ENCODE measurements around the gene CHST14.

GRCh38 chr15:40512440-40512839, 41.7 kb downstream of the CHST14 start:
- TF ChIP-seq ARNT (IDR thresholded peaks at IDR 0.05), result no peak
- no peak for TF ChIP-seq FOXK2 (IDR thresholded peaks at IDR 0.05)
- TF ChIP-seq PKNOX1 (IDR thresholded peaks at IDR 0.05), result no peak
- TF ChIP-seq ELF4 (IDR thresholded peaks at IDR 0.05), result no peak
- no peak for TF ChIP-seq FOXM1 (IDR thresholded peaks at IDR 0.05; ENCODE audit: borderline replicate concordance)
- TF ChIP-seq NFRKB (IDR thresholded peaks at IDR 0.05), result no peak
- TF ChIP-seq SP1 (IDR thresholded peaks at IDR 0.05), result no peak
- TF ChIP-seq SUZ12 (IDR thresholded peaks at IDR 0.05), result no peak

All from HEK293T (cell line).